SK-N-SH treated with all-trans-retinoic acid at 6 μM for 48 hours (cell line): ENCODE results near the gene ZNF831.

Source experiments
- ARNTL ChIP-seq: fragments of 450-650 bp; formaldehyde crosslinking; IDR thresholded peaks from 2 replicates; pipeline ENCODE4 v1.5.0; 2020; ENCODE audit warnings: low read depth, mild to moderate bottlenecking, moderate library complexity, borderline replicate concordance
- BACH2 ChIP-seq: fragments of 250-450 bp; sonication (Bioruptor Pico); IDR thresholded peaks from 2 replicates; pipeline ENCODE4 v1.9.0; 2021; ENCODE audit warnings: mild to moderate bottlenecking, borderline replicate concordance
- PPARA ChIP-seq: fragments of 250-450 bp; sonication (Bioruptor Pico); IDR thresholded peaks from 2 replicates; pipeline ENCODE4 v1.5.0; 2020; ENCODE audit warnings: mild to moderate bottlenecking, borderline replicate concordance
- ZC3H10 ChIP-seq: fragments of 250-450 bp; sonication (Bioruptor Pico); IDR thresholded peaks from 2 replicates; pipeline ENCODE4 v1.5.1; 2021; ENCODE audit warnings: mild to moderate bottlenecking, moderate library complexity
- ZFP3 ChIP-seq: fragments of 250-450 bp; sonication (Bioruptor Pico); IDR thresholded peaks from 2 replicates; pipeline ENCODE4 v1.5.0; 2020; ENCODE audit warnings: mild to moderate bottlenecking, moderate library complexity
- ZFP30 ChIP-seq: fragments of 450-650 bp; formaldehyde crosslinking; IDR thresholded peaks from 2 replicates; pipeline ENCODE4 v1.5.0; 2022; ENCODE audit warnings: mild to moderate bottlenecking, moderate library complexity
- ZNF8 ChIP-seq: fragments of 450-650 bp; formaldehyde crosslinking; IDR thresholded peaks from 2 replicates; pipeline ENCODE4 v1.5.0; 2020; ENCODE audit warnings: mild to moderate bottlenecking, moderate library complexity
- TF ChIP-seq, protein P1 (sequence below): fragments of 250-450 bp; sonication (Bioruptor Pico); IDR thresholded peaks from 2 replicates; pipeline ENCODE4 v1.8.0; 2020; ENCODE audit warnings: mild to moderate bottlenecking, moderate library complexity, borderline replicate concordance
- TF ChIP-seq, protein P2 (sequence below): fragments of 250-450 bp; sonication (Bioruptor Pico); IDR thresholded peaks from 2 replicates; pipeline ENCODE4 v1.5.1; 2021; ENCODE audit warnings: mild to moderate bottlenecking, moderate library complexity

- TF ChIP-seq ZNF8 (CRISPR knock-in tag), result no peak
- no peak for TF ChIP-seq PPARA (CRISPR knock-in tag)
- TF ChIP-seq, protein P1, sequence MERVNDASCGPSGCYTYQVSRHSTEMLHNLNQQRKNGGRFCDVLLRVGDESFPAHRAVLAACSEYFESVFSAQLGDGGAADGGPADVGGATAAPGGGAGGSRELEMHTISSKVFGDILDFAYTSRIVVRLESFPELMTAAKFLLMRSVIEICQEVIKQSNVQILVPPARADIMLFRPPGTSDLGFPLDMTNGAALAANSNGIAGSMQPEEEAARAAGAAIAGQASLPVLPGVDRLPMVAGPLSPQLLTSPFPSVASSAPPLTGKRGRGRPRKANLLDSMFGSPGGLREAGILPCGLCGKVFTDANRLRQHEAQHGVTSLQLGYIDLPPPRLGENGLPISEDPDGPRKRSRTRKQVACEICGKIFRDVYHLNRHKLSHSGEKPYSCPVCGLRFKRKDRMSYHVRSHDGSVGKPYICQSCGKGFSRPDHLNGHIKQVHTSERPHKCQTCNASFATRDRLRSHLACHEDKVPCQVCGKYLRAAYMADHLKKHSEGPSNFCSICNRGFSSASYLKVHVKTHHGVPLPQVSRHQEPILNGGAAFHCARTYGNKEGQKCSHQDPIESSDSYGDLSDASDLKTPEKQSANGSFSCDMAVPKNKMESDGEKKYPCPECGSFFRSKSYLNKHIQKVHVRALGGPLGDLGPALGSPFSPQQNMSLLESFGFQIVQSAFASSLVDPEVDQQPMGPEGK (CRISPR knock-in tag), result no peak
- TF ChIP-seq BACH2, result no peak
- no peak for TF ChIP-seq ZC3H10 (CRISPR knock-in tag)
- no peak for TF ChIP-seq ARNTL (CRISPR knock-in tag)
- TF ChIP-seq, protein P2, sequence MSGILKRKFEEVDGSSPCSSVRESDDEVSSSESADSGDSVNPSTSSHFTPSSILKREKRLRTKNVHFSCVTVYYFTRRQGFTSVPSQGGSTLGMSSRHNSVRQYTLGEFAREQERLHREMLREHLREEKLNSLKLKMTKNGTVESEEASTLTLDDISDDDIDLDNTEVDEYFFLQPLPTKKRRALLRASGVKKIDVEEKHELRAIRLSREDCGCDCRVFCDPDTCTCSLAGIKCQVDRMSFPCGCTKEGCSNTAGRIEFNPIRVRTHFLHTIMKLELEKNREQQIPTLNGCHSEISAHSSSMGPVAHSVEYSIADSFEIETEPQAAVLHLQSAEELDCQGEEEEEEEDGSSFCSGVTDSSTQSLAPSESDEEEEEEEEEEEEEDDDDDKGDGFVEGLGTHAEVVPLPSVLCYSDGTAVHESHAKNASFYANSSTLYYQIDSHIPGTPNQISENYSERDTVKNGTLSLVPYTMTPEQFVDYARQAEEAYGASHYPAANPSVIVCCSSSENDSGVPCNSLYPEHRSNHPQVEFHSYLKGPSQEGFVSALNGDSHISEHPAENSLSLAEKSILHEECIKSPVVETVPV, result no peak
- no peak for TF ChIP-seq ZFP3 (CRISPR knock-in tag)
- no peak for TF ChIP-seq ZFP30 (CRISPR knock-in tag)
Measured at GRCh38 chr20:59300333-59301081, 136.9 kb downstream of the ZNF831 start, which contains the start of gene EDN3.
